HPDE6-E6E7 (cell line): ENCODE measurements around the gene TNS3.
A peak's percentile ranks its signal among the peaks of the same experiment; 100 is the strongest.
"Not testable (repeated sequence)": the region's sequence is repeated elsewhere in the genome, so short reads cannot be mapped to it uniquely, and the experiment has no call there.

Experiments
- DNase-seq: peaks from one replicate; pipeline ENCODE4 v3.0.0; 2011; ENCODE audit warnings: missing footprints; ENCODE audit errors: extremely low spot score

The TNS3 gene

GRCh38 chr7:47452295-47452694 is 129.6 kb downstream of the TNS3 start:
- DNase-seq: no peak

- no peak for DNase-seq
Observed at GRCh38 chr7:47451851-47452205, 130.1 kb downstream of the TNS3 start.

GRCh38 chr7:47449810-47450590 is 131.9 kb downstream of the TNS3 start:
- no peak for DNase-seq

GRCh38 chr7:47448971-47449370 is 132.9 kb downstream of the TNS3 start:
- no peak for DNase-seq

- DNase-seq: no peak
Observed at GRCh38 chr7:47447621-47448349, 134.1 kb downstream of the TNS3 start.

- DNase-seq: no peak
Observed at GRCh38 chr7:47446871-47447466, 134.9 kb downstream of the TNS3 start.

- peak; percentile 22 for DNase-seq
Observed at GRCh38 chr7:47444376-47445098, 137.4 kb downstream of the TNS3 start.

- no peak for DNase-seq
Observed at GRCh38 chr7:47443049-47443448, 138.9 kb downstream of the TNS3 start.

- no peak for DNase-seq
Observed at GRCh38 chr7:47442605-47442865, 139.4 kb downstream of the TNS3 start.

- no peak for DNase-seq
Observed at GRCh38 chr7:47441796-47442604, 139.9 kb downstream of the TNS3 start.

- DNase-seq: not testable (repeated sequence)
Observed at GRCh38 chr7:47441048-47441447, 140.9 kb downstream of the TNS3 start.

- DNase-seq: no peak
Observed at GRCh38 chr7:47440320-47440719, 141.6 kb downstream of the TNS3 start.

GRCh38 chr7:47439181-47439667 is 142.7 kb downstream of the TNS3 start:
- DNase-seq: no peak

GRCh38 chr7:47438411-47439029 is 143.4 kb downstream of the TNS3 start:
- no peak for DNase-seq

- peak; percentile 47 for DNase-seq
Observed at GRCh38 chr7:47435889-47436312, 146.0 kb downstream of the TNS3 start.

GRCh38 chr7:47433564-47433895 is 148.4 kb downstream of the TNS3 start:
- no peak for DNase-seq

GRCh38 chr7:47432671-47433563 is 149.0 kb downstream of the TNS3 start:
- no peak for DNase-seq

GRCh38 chr7:47430422-47430821 is 151.5 kb downstream of the TNS3 start:
- DNase-seq: no peak

GRCh38 chr7:47428768-47429472 is 153.0 kb downstream of the TNS3 start:
- no peak for DNase-seq
